GM21825 (cell line): ENCODE measurements around the gene NAT10.
"Not testable (repeated sequence)": the region's sequence is repeated elsewhere in the genome, so short reads cannot be mapped to it uniquely, and the experiment has no call there.

Source experiments
- ATAC-seq: cut with Tn5 transposase; IDR thresholded peaks from one replicate; pipeline ENCODE4 v1.9.1; 2021; ENCODE audit warnings: mild to moderate bottlenecking, moderate library complexity; ENCODE audit not compliant: unreplicated experiment

The NAT10 gene

DNA sequence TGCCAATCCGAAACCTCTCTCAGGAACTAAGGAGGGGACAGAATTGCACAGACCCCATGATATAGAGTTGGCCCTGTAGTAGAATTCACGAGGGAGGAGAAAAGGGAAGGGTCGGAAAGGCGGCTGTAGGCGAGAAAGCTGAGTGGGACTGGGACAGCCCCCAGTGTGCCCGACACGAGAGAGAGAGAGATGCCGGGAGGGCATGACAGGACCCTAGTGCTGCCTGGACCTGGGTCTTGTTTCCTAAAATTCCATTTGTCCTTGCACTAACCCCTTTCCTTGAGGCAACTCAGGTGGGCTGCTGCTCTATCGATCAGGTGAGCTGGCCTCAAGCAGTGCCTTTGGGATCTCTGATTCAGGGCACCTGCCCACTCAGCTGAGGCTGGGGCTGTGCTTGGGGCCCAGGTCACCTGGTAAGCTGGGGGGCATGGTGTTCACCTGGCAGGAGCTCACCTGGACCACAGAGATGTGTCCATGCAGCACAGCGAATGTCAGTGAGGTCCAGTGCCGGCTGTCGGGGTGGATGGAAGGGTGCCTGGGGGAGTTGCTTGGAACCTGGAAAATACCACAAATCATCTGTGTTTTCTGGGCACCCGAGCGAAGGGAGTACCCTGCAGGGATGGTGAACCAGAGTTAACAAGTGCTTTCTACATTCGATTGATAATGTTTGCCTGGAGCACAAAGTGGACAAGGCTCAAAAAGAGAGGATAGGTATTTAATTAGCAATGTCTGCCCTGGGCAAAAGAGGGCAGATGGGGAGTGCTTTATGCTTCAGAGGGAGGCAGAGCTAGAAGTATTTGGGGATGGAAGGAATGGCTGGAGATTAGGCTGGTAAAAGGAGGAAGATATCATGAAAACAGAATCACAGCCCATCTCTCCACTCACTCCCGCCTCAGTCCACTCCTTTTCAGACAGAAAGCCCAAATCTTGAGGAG, 61.6 kb downstream of the NAT10 start:
- ATAC-seq = no peak

DNA sequence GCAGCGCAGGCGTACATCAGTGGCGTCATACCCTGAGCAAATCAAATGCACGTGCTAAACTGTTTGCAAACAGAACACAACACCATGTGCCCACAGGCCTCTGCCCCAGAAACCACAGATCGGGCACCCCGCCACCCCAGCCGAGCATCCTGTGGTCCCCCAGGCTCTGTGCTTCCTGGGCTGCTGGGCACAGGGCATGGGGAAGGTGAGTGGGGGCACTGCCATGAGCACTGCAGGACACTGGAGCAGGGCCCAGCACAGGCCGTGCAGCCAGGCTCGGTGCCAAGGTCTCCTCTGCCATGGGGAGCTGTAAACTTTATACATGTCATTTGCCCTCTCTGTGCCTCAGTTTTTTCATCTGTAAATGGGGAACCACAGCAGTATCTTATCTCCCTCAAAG, 62.5 kb downstream of the NAT10 start:
- no peak for ATAC-seq

DNA sequence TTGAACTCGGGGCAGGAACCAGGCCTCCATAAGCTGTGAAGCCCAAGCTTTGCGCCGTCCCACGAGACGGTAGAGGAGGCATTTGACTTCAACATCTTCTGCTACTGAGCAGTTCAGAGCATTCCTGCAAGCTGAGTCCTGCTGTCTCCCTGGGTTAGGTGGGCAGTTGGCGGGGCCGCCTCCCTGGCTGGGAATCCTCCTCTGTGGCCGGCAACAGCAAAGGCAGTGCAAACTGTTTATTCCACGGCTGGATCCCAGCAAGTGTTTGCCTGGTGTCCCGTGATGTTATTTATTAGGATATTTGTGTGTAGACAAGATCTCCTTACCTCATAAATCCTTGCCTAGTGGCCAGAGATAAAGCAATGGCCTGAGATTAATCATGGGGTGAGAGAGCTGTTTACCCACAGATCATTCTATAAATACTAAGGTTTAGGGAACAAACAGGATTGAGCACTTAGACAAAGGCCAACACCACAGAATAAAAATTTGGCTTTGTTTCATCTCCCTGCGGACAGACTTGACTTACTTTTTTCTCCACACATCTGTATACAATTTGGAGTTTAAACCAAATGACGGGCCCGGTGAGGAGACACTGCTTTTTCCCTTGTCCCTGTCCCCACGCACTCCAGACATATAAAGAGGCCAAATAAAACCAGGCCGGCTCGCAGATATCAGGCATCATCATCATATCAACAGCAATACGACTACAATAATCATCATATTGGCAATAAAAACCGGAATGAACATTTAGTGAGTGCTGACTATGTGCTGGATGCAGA, 63.4 kb downstream of the NAT10 start:
- ATAC-seq = no peak

DNA sequence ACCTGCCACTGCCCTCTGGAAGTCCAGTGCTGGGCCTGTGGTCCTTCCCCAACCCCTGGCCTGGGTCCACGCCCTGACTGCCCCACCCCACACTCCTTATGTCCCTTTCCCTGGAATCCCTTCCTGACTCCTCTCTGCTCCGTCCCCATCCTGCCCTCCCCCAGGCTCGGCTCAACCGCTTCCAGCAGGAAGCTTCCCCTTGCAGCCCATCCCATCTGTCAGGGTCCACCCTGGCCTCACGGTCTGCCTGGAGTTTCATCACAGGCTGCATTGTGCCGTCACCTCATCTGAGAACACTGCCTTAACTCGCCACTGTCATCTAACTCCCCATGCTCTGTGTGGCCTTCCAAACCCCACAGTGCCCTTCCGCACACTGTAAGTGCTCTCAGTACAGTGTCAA, 64.3 kb downstream of the NAT10 start:
- no peak for ATAC-seq

DNA sequence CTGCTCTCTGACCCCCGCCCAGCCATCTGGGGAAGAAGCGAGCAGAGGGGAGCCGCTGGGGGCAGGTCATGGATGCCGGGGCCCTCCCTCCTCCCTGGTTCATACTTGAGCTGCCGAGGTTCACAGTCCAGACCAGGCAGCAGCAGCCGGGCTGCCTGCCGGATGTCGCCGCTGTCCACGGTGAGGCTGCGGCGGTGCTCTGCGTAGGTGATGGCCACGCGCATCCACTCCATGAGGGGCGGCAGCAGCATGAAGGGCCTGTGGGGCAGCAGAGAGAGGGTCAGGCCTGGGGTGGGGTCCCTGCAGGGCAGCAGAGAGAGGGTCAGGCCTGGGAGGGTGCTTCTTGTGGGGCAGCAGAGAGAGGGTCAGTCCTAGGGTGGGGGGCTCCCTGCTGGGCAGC, 67.6 kb downstream of the NAT10 start:
- no peak for ATAC-seq

DNA sequence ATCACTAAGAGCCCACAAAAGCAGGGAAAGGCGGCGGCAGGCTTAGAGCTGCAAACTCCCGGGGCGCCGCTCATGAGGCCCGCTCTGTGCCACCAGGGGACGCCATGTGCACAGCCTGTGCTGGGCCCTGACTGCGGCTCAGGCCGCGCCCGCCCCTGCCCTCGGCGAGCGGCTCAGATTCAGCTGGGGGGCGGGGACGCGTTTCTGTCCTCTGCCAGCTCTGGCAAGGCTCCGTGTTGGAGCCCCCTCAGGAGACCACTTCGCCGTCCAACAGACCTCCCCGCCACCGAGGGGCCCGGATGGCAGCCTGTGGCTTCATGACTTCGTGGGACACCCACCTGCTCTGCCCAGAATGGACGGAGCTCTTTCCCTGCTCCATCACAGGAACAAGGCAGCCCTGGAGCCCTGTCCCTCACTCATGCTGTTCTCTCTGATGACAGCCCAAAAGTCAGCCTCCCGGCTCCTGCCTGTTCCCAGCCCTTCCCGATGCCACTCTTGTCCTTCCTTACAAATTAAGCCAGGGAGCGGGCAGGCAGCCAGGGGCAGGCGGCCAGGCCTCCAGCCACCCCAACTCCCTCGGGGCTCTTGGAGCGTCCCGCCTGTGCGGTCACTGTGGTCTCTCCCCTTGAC, 69.1 kb downstream of the NAT10 start:
- peak; percentile 83 for ATAC-seq

DNA sequence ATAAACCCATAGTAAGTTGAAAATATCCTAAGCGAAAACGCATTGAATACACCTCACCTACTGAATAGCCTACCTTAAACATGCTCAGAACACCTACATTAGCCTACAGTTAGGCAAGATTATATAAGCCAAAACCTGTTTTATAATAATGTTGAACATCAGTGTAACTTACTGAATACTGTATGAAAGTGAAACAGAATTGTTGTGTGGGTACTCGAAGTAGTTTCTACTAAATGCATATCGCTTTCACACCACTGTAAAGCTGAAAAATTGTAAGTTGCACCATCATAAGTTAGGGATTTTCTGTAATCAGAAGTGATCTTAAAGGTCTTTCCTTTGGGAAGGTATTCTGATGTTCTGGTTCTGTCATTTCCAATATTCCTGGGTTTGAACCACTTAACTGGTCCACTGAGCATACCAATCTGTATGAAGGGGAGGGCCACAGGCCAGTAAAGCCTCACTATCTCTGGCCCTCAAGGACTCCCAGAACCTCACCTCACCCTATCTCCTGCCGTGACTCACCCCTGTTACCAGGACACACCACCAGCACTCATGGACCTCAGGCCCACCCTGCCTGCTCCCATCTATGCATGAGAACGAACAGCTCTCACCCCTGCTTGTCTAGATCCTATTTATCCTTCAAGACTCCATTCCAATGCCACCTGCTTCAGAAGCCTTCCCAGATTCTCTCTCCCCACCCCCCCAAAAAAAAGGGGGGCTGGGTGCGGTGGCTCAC, 70.0 kb downstream of the NAT10 start:
- ATAC-seq = peak; percentile 41

DNA sequence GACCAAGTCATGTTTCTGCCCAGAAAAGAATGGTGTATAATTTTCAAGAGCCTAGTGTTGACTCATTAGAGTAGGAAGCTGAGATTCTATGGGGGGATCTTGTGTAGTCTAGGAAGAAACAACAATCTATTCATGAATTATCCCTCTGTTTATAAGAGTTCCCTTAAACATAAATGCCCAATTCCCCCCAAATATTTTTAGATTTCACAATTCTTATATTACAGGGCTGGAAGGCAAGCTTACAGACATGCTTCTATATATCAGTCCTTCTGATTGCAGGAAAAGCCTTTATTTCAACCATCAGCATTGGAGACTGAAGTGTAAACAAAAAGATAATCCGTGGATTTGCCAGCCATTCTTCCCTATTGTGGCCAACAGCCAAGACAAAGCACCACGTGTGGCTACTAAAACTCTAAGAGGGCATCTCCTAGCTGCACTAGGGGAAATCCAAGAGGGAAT, 71.4 kb downstream of the NAT10 start:
- ATAC-seq = no peak

DNA sequence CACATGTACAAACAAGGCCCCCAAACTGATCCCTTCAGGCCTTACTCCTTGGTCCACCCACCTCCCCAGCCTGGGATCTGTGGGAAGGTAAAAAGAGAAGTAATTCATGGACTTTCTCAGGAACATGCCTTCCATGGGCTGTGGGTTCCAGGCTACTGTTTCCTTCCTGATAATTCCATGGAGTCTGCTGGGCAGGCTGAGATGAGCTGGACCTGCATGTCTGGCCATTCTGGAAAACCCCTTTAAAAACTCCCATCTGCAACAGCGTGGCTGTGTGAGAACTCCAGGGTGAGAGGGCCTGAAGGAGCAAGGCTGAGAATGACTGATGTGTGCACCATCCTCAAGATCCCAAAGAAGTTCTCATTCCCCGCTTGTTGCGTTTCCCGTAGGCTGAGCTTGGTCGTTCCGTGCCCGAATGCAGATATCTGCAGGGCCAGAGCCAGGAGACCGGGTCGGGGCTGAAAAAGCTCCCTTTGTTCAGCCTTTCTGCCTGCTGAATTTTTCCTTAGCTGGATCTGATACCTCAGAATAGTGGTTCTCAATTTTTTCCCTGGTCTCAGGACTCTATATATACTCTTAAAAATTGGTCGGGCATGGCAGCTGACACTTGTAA, 72.9 kb downstream of the NAT10 start:
- no peak for ATAC-seq

DNA sequence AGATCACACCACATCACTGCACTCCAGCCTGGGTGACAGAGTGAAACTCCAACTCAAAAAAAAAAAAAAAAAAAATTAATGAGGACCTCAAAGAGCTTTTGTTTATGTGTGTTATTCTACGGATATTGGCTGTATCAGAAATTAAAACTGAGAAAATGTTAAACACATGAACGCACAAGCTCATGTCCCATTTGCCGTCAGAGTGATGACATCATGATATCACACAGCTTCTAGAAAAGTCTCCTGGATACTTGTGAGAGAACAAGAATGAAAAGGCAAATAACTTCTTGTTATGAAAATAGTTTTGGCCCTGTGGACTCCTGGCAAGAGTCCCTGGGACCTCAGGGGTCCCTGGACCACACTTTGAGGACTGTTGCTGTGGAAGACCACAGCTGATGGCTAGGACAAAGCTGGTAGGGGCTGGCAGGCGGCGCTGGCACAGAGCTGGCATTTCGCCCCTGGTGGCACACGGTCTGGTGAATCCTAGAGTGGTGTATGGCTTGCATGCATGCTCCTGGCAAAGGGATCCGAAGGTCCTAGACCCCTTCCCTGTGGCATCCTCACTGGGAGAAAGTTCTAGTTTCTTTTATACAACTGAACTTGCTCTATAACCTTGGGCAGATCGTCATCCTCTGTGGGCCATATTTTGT, 73.7 kb downstream of the NAT10 start:
- ATAC-seq = no peak

DNA sequence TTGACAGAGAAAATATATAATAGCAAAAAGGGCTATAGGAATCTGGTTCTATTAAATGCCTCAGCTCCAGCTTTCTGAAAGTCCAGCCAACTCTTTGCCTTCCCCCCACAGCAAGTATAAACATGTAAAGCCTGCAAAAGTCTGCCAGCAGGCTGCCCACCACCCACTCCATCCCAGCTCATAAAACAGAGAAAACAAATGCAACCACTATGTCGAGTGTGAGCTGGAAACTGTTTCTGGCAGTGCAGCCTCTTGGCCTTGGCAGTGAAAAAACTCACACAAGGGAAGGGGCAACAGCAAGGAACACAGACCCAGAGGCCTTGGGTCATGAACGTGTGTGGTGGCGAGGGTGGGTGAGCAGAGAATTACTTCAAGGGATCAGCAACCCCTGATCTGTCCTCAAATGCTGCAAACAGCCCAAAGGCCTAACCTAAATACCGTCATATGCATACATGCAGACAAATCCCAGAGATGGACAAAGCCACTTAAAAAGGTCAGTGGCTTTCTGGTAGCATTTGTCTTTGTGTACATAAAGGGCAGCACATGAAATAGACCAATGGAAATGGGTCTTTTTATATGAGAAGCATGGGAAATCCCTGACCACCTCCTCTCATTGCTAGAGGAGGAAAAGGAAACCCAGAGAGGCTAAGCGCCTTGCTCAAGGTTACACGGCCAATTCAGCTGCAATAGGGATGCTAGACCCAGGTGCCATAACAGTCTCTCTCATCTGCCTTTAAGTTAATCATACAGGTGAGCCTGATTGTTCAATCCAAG, 74.8 kb downstream of the NAT10 start:
- ATAC-seq = no peak

DNA sequence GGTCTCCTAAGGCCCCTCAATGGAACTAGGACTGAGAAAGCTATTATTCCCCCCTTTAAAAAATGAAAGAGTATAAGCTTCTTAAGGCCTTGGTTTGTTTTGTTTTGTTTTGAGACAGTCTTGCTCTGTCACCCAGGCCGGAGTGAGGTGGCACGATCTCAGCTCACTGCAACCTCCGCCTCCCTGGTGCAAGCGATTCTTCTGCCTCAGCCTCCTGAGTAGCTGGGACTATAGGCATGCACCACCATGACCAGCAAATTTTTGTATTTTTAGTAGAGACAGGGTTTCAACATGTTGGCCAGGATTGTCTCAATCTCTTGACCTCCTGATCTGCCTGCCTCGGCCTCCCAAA, 75.4 kb downstream of the NAT10 start:
- not testable (repeated sequence) for ATAC-seq

DNA sequence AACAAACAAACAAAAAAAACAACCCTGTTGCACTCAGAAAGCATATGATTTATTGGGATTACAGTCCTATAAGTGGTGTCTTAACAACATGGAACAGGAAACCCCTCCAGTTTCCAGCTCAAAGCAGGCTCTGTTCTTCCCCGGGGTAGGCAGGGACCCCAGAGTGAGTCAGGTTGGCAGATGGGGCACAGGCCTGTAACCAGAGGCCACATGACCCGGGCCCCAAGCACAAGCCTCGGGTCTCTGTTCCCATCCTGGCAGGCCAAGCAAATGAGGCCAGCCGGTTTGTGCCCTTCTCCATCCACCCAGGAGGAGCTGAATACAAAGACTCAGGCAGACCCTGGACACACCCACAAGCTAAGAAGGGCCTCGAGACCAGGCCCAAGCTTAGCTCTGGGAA, 75.8 kb downstream of the NAT10 start:
- no peak for ATAC-seq

DNA sequence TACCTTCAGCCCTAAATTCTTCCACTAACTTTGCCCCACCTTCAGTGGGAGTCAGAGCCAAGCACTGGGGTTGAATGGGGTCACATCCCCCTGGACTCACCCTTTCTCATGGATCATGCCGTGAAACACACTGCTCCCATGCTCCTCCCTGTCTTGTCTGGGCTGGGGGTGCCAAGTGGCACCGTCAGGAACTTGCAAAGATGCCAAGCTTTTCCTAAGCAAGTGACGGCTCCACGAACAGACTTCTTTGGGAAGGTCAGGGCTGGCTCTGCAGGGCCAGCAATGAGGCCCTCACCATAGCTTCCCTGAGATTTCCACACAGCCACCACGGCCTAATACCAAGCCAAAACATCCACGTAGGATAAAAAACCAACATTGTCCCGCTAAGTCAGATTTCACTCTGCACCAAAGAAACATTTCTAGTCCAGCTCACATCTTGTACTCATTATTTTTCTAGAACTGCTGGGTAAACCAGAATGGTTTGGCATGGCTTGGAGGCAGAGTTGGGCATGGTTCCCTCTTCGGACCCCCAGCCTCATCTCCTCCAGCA, 76.5 kb downstream of the NAT10 start:
- ATAC-seq = no peak

DNA sequence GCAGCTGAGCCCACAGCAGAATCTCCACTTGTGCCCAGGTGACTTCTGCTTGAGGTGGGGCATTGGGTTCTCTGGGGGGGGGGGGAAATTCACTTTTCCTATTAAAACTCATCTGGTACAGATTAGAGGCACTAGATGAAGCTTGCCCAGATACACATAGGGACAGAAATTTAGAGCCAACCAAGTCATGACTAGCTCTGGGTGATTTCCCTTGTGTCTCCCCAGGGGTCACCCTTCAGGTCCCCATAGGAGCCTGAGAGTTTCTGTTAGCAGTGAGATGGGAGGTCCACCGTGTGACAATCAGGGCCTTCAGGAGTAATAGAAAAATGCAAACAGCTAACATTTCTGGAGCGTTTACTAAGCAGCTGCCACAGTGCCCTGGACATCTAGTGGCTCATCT, 77.0 kb downstream of the NAT10 start:
- ATAC-seq = no peak

DNA sequence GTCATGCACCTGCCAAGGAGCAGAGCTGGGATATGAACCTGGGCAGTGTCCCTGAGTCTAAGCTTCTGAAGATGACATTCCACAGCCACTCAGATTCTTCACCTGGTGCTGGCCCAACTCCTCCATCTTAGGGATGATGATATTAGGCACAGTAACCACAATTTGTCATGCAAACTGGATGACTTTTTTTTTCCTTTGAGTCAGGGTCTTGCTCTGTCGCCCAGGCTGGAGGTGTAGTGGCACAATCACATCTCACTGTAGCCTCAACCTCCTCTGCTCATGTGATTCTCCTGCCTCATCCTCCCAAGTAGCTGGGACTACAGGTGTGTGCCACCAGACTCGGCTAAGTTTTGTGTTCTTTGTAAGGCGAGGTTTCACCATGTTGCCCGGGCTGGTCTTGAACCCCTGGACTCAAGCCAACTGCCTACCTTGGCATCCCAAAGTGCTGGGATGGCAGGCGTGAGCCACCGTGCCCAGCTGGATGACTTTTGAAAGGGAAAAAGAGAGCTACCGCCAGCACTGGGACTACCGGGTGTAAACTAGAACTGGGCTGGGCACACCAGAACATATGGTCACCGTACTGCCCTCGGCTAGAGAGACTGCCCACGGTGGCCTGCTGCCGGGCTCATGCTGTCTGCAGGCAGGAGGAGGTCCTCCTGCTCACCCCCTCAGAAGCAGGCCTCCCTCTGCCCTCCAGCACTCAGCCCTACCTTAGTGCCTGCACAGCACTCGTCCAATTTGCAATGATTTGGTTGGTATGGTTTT, 77.7 kb downstream of the NAT10 start:
- no peak for ATAC-seq

DNA sequence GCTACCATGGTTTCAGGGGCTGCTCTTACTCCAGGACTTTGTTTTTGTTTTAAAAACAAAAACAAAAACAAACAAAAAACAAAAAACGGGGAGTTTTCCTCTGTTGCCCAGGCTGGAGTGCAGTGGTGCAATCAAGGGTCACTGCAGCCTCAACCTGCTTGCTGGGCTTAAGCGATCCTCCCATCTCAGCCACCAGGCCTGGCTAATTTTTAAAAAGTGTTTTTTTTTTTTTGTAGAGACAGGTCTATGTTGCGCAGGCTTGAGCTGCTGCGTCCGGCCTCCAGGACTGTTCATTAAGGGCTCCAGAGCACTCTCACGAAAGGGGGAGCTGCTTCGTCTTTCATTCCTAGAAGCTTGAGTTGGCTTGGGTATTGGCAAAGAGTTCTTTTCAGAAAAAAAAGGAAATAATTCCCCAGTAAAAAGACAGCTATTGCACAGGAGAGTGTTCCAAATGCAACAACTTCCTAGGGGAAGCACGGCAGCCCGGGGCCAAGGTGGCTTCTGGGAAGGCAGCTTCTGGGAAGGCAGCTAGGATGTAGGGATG, 78.5 kb downstream of the NAT10 start:
- no peak for ATAC-seq

DNA sequence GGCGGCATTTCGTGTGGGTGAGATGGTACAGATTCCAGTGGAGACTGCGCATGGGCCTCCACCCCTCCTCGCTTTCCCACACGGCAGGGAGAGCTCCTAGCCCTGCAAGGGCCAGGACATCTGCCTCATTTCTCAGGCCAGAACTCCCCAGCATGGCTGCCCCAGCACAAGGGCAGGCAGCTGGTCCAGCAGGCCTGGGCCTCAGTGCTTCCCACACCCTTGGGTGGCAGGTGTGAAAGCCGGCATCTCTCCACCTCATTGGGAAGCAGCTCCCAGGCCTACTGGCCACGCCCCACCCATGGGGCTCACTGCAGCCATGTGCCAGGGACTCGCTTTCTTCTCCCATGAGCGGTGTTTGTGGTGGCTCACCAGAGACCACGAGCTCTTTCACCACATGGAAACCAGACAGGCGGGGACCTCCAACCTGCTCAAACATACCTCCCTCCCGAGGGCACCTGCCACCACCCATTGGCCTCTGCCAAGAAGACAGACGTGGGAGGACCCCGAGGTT, 79.1 kb downstream of the NAT10 start:
- ATAC-seq = no peak
